SK-N-SH treated with all-trans-retinoic acid at 6 μM for 48 hours (cell line): ENCODE measurements around the gene SNX9.

Source experiments
- CSDC2 ChIP-seq: fragments of 250-450 bp; sonication (Bioruptor Pico); IDR thresholded peaks from 2 replicates; pipeline ENCODE4 v1.5.0; 2020; ENCODE audit warnings: mild to moderate bottlenecking, moderate library complexity
- OSR1 ChIP-seq: fragments of 250-450 bp; sonication (Bioruptor Pico); IDR thresholded peaks from 2 replicates; pipeline ENCODE4 v1.8.0; 2022; ENCODE audit warnings: moderate library complexity, mild to moderate bottlenecking, inconsistent platforms
- PATZ1 ChIP-seq: fragments of 250-450 bp; sonication (Bioruptor Pico); IDR thresholded peaks from 2 replicates; pipeline ENCODE4 v1.8.0; 2020; ENCODE audit warnings: mild to moderate bottlenecking, moderate library complexity, borderline replicate concordance
- SNAI2 ChIP-seq: fragments of 250-450 bp; sonication (Bioruptor Pico); IDR thresholded peaks from 2 replicates; pipeline ENCODE4 v1.5.0; 2020; ENCODE audit warnings: mild to moderate bottlenecking, moderate library complexity
- ZFP30 ChIP-seq: fragments of 450-650 bp; formaldehyde crosslinking; IDR thresholded peaks from 2 replicates; pipeline ENCODE4 v1.5.0; 2022; ENCODE audit warnings: mild to moderate bottlenecking, moderate library complexity
- TF ChIP-seq, protein P1 (sequence below): fragments of 250-450 bp; sonication (Bioruptor Pico); IDR thresholded peaks from 2 replicates; pipeline ENCODE4 v1.5.1; 2021; ENCODE audit warnings: mild to moderate bottlenecking, moderate library complexity

GRCh38 chr6:157853018-157853805, 30.2 kb downstream of the SNX9 start:
- TF ChIP-seq SNAI2 (CRISPR knock-in tag) (no peak), PATZ1 (CRISPR knock-in tag) (no peak), CSDC2 (no peak), ZFP30 (CRISPR knock-in tag) (no peak), OSR1 (no peak)
- TF ChIP-seq, protein P1, sequence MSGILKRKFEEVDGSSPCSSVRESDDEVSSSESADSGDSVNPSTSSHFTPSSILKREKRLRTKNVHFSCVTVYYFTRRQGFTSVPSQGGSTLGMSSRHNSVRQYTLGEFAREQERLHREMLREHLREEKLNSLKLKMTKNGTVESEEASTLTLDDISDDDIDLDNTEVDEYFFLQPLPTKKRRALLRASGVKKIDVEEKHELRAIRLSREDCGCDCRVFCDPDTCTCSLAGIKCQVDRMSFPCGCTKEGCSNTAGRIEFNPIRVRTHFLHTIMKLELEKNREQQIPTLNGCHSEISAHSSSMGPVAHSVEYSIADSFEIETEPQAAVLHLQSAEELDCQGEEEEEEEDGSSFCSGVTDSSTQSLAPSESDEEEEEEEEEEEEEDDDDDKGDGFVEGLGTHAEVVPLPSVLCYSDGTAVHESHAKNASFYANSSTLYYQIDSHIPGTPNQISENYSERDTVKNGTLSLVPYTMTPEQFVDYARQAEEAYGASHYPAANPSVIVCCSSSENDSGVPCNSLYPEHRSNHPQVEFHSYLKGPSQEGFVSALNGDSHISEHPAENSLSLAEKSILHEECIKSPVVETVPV (CRISPR knock-in tag): no peak
